Memory B cell (primary cell): ENCODE measurements around the gene FGF14.

ENCODE experiments used
- ATAC-seq: fragments of 150-1000 bp; cut with Tn5 transposase; 2 replicates; pipeline ENCODE4 v1.10.0; 2021; ENCODE audit warnings: low read depth, mild to moderate bottlenecking, moderate library complexity
- DNase-seq, 2 donors: peaks; one replicate each; pipeline ENCODE4 v3.0.0; 2022; ENCODE audit warnings: low spot score in 2 of 2
- H3K27ac Mint-ChIP-seq: one replicate; pipeline ENCODE4 v1.8.0; 2022; ENCODE audit warnings: mild to moderate bottlenecking, moderate library complexity, mixed read lengths
- H3K27me3 Mint-ChIP-seq: one replicate; pipeline ENCODE4 v1.8.0; 2022; ENCODE audit warnings: mixed read lengths
- H3K36me3 Mint-ChIP-seq: one replicate; pipeline ENCODE4 v1.8.0; 2022; ENCODE audit warnings: mild to moderate bottlenecking, mixed read lengths
- H3K4me1 Mint-ChIP-seq: one replicate; pipeline ENCODE4 v1.8.0; 2022; ENCODE audit warnings: mixed read lengths
- H3K4me3 Mint-ChIP-seq: one replicate; pipeline ENCODE4 v1.8.0; 2022; ENCODE audit warnings: mild to moderate bottlenecking, moderate library complexity, mixed read lengths
- H3K9me3 Mint-ChIP-seq: one replicate; pipeline ENCODE4 v1.8.0; 2022; ENCODE audit warnings: mixed read lengths

The FGF14 gene

GRCh38 chr13:101942038-101942437, 459.8 kb downstream of the FGF14 start:
- no peak for ATAC-seq
- H3K9me3 Mint-ChIP-seq = no peaks in the 10 kb centered on the region
- H3K4me3 Mint-ChIP-seq = no peak overlapping the region
- no peaks in the 10 kb centered on the region for H3K4me1 Mint-ChIP-seq
- DNase-seq = no peak
- peaks cover 1% of the 10 kb centered on the region for H3K27me3 Mint-ChIP-seq
- H3K36me3 Mint-ChIP-seq = no peaks in the 10 kb centered on the region
- H3K27ac Mint-ChIP-seq = no peak overlapping the region

GRCh38 chr13:101941095-101941783, 460.6 kb downstream of the FGF14 start:
- peaks cover 1% of the 10 kb centered on the region for H3K27me3 Mint-ChIP-seq
- no peak overlapping the region for H3K4me3 Mint-ChIP-seq
- no peaks in the 10 kb centered on the region for H3K36me3 Mint-ChIP-seq
- DNase-seq (no peak), ATAC-seq (no peak)
- no peaks in the 10 kb centered on the region for H3K9me3 Mint-ChIP-seq
- H3K27ac Mint-ChIP-seq = no peak overlapping the region
- no peaks in the 10 kb centered on the region for H3K4me1 Mint-ChIP-seq

GRCh38 chr13:101939370-101939769, 462.5 kb downstream of the FGF14 start:
- Mint-ChIP-seq H3K27ac (no peak overlapping the region), H3K27me3 (peaks cover 1% of the 10 kb centered on the region), H3K36me3 (no peaks in the 10 kb centered on the region), H3K9me3 (no peaks in the 10 kb centered on the region), H3K4me1 (no peaks in the 10 kb centered on the region), H3K4me3 (no peak overlapping the region)
- DNase-seq (no peak), ATAC-seq (no peak)

GRCh38 chr13:101935828-101936227, 466.0 kb downstream of the FGF14 start:
- Mint-ChIP-seq H3K4me3 (no peak overlapping the region), H3K9me3 (no peaks in the 10 kb centered on the region), H3K4me1 (no peaks in the 10 kb centered on the region), H3K36me3 (no peaks in the 10 kb centered on the region), H3K27me3 (peaks cover 1% of the 10 kb centered on the region), H3K27ac (no peak overlapping the region)
- ATAC-seq (no peak), DNase-seq (no peak)

- no peak for ATAC-seq
- DNase-seq = no peak
- no peaks in the 10 kb centered on the region for H3K27me3 Mint-ChIP-seq
- no peaks in the 10 kb centered on the region for H3K4me1 Mint-ChIP-seq
- no peak overlapping the region for H3K27ac Mint-ChIP-seq
- H3K36me3 Mint-ChIP-seq = no peaks in the 10 kb centered on the region
- no peak overlapping the region for H3K4me3 Mint-ChIP-seq
- no peaks in the 10 kb centered on the region for H3K9me3 Mint-ChIP-seq
These were observed 470.7 kb downstream of the FGF14 start for GRCh38 chr13:101931186-101931585.

- ATAC-seq = no peak
These were observed 471.5 kb downstream of the FGF14 start for GRCh38 chr13:101930331-101930730.

GRCh38 chr13:101925731-101926130, 476.1 kb downstream of the FGF14 start:
- Mint-ChIP-seq H3K9me3 (no peaks in the 10 kb centered on the region), H3K36me3 (no peaks in the 10 kb centered on the region), H3K4me3 (no peak overlapping the region), H3K4me1 (no peaks in the 10 kb centered on the region), H3K27ac (no peak overlapping the region), H3K27me3 (peaks cover 3% of the 10 kb centered on the region)
- ATAC-seq = no peak
- DNase-seq = no peak

More at GRCh38 chr13:101930331-101930730, 471.5 kb downstream of the FGF14 start:
- no peak overlapping the region for H3K27ac Mint-ChIP-seq
- no peaks in the 10 kb centered on the region for H3K4me1 Mint-ChIP-seq
- DNase-seq = no peak
- H3K36me3 Mint-ChIP-seq = no peaks in the 10 kb centered on the region
- no peak overlapping the region for H3K4me3 Mint-ChIP-seq
- no peaks in the 10 kb centered on the region for H3K9me3 Mint-ChIP-seq
- no peaks in the 10 kb centered on the region for H3K27me3 Mint-ChIP-seq

- Mint-ChIP-seq H3K36me3 (no peaks in the 10 kb centered on the region), H3K27ac (no peak overlapping the region), H3K27me3 (peaks cover 19% of the 10 kb centered on the region), H3K4me1 (peaks cover 2% of the 10 kb centered on the region), H3K4me3 (no peak overlapping the region), H3K9me3 (no peaks in the 10 kb centered on the region)
- ATAC-seq = no peak
- no peak for DNase-seq
These were observed 482.2 kb downstream of the FGF14 start for GRCh38 chr13:101919541-101920181.

- ATAC-seq (no peak), DNase-seq (no peak)
- Mint-ChIP-seq H3K9me3 (no peaks in the 10 kb centered on the region), H3K27me3 (peaks cover 19% of the 10 kb centered on the region), H3K4me3 (no peak overlapping the region), H3K4me1 (peaks cover 2% of the 10 kb centered on the region), H3K27ac (no peak overlapping the region), H3K36me3 (no peaks in the 10 kb centered on the region)
These were observed 483.8 kb downstream of the FGF14 start for GRCh38 chr13:101917833-101918661.

GRCh38 chr13:101917475-101917810, 484.4 kb downstream of the FGF14 start:
- H3K9me3 Mint-ChIP-seq = no peaks in the 10 kb centered on the region
- no peak for ATAC-seq
- DNase-seq = no peak
- no peak overlapping the region for H3K27ac Mint-ChIP-seq
- H3K27me3 Mint-ChIP-seq = peaks cover 19% of the 10 kb centered on the region
- no peaks in the 10 kb centered on the region for H3K36me3 Mint-ChIP-seq
- H3K4me1 Mint-ChIP-seq = peaks cover 2% of the 10 kb centered on the region
- H3K4me3 Mint-ChIP-seq = no peak overlapping the region

- Mint-ChIP-seq H3K9me3 (no peaks in the 10 kb centered on the region), H3K27me3 (peaks cover 19% of the 10 kb centered on the region), H3K36me3 (no peaks in the 10 kb centered on the region), H3K4me1 (peaks cover 2% of the 10 kb centered on the region), H3K4me3 (no peak overlapping the region), H3K27ac (no peak overlapping the region)
- ATAC-seq (no peak), DNase-seq (no peak)
These were observed 484.9 kb downstream of the FGF14 start for GRCh38 chr13:101916775-101917474.

- Mint-ChIP-seq H3K27me3 (peaks cover 16% of the 10 kb centered on the region), H3K36me3 (no peaks in the 10 kb centered on the region), H3K4me1 (peaks cover 2% of the 10 kb centered on the region), H3K27ac (no peak overlapping the region), H3K4me3 (no peak overlapping the region), H3K9me3 (no peaks in the 10 kb centered on the region)
- ATAC-seq (no peak), DNase-seq (no peak)
These were observed 485.6 kb downstream of the FGF14 start for GRCh38 chr13:101916108-101916774.

GRCh38 chr13:101915755-101916107, 486.1 kb downstream of the FGF14 start:
- no peak overlapping the region for H3K27ac Mint-ChIP-seq
- DNase-seq (no peak), ATAC-seq (no peak)
- peaks cover 16% of the 10 kb centered on the region for H3K27me3 Mint-ChIP-seq
- H3K4me3 Mint-ChIP-seq = no peak overlapping the region
- H3K36me3 Mint-ChIP-seq = no peaks in the 10 kb centered on the region
- peaks cover 2% of the 10 kb centered on the region for H3K4me1 Mint-ChIP-seq
- no peaks in the 10 kb centered on the region for H3K9me3 Mint-ChIP-seq
